PC-3 (cell line): Measurements from ENCODE around the gene TUFT1. TPM values are rescaled to one million over a fixed set of nuclear protein-coding genes. Genes with fewer than 3 reads are reported as not detected.
A peak's percentile ranks its signal among the peaks of the same experiment; 100 is the strongest.

Source experiments
- ATAC-seq: fragments of 200-7000 bp; cut with Tn5 transposase; 2 replicates; pipeline ENCODE4 v1.9.1; 2020; ENCODE audit warnings: mild to moderate bottlenecking, moderate library complexity
- BruUV-seq: library from RNA; stranded (reverse); fragments of 400-500 nt; replicated peaks from 2 replicates; lab custom pipeline; 2021; lab: Mats Ljungman, UMichigan
- CTCF ChIA-PET: fragments of 300-600 bp; sonication (Branson Sonifier 250); formaldehyde crosslinking; loops from one replicate; lab custom pipeline; 2022; ENCODE audit warnings: antibody characterized with exemption; lab: Charles Lee
- POLR2A ChIA-PET: fragments of 300-600 bp; sonication (Branson Sonifier 250); formaldehyde crosslinking; loops from one replicate; lab custom pipeline; 2022; ENCODE audit warnings: antibody characterized with exemption; ENCODE audit not compliant: unreplicated experiment; lab: Charles Lee
- DNase-seq: peaks from one replicate; pipeline ENCODE4 v3.0.0-alpha.2; 2015
- H2AFZ ChIP-seq: fragments of 300-600 bp; sonication (generic); 2 replicates; pipeline ENCODE4 v1.6.0; 2016; ENCODE audit warnings: antibody characterized with exemption, low read length
- H3F3A ChIP-seq: fragments of 300-600 bp; sonication (generic); one replicate; pipeline ENCODE4 v1.6.0; 2017; ENCODE audit warnings: antibody characterized with exemption, low read length, control low read depth, mild to moderate bottlenecking; ENCODE audit not compliant: unreplicated experiment
- H3K27ac ChIP-seq: fragments of 300-600 bp; sonication (generic); 2 replicates; pipeline ENCODE4 v1.5.1; 2016; ENCODE audit warnings: mild to moderate bottlenecking, low read length
- H3K27me3 ChIP-seq: fragments of 300-600 bp; sonication (generic); 2 replicates; pipeline ENCODE4 v1.6.1; 2016; ENCODE audit warnings: low read length, mixed read lengths
- H3K36me3 ChIP-seq: fragments of 300-600 bp; sonication (generic); 2 replicates; pipeline ENCODE4 v1.6.1; 2016; ENCODE audit warnings: low read depth, mixed run types, low read length, mixed read lengths
- H3K4me1 ChIP-seq: fragments of 300-600 bp; sonication (generic); 2 replicates; pipeline ENCODE4 v1.5.1; 2016; ENCODE audit warnings: low read length; ENCODE audit not compliant: insufficient read depth
- H3K4me2 ChIP-seq: fragments of 300-600 bp; sonication (generic); 2 replicates; pipeline ENCODE4 v1.6.0; 2016; ENCODE audit warnings: low read length
- H3K4me3 ChIP-seq: fragments of 300-600 bp; sonication (generic); 2 replicates; pipeline ENCODE4 v1.5.1; 2016; ENCODE audit warnings: mild to moderate bottlenecking, low read length, mixed read lengths
- H3K79me2 ChIP-seq: fragments of 300-600 bp; sonication (generic); 2 replicates; pipeline ENCODE4 v1.6.1; 2017; ENCODE audit warnings: low read length, mixed read lengths
- H3K9ac ChIP-seq: fragments of 300-600 bp; sonication (generic); 2 replicates; pipeline ENCODE4 v1.6.0; 2016; ENCODE audit warnings: mild to moderate bottlenecking, low read length
- H3K9me2 ChIP-seq: fragments of 300-600 bp; sonication (generic); replicated peaks from 2 replicates; pipeline ENCODE4 v1.6.1; 2016; ENCODE audit warnings: mixed run types, low read length, mixed read lengths
- H3K9me3 ChIP-seq: fragments of 300-600 bp; sonication (generic); 2 replicates; pipeline ENCODE4 v1.6.1; 2016; ENCODE audit warnings: low read length, mixed read lengths
- H4K20me1 ChIP-seq: fragments of 300-600 bp; sonication (generic); 2 replicates; pipeline ENCODE4 v1.6.1; 2016; ENCODE audit warnings: low read length, mixed read lengths
- EZH2 ChIP-seq: fragments of 300-600 bp; sonication (generic); IDR thresholded peaks from one replicate; pipeline ENCODE4 v1.6.1; 2017; ENCODE audit warnings: antibody characterized with exemption, mild to moderate bottlenecking, low read length; ENCODE audit not compliant: unreplicated experiment
- EZH2phosphoT487 ChIP-seq: fragments of 300-600 bp; sonication (generic); IDR thresholded peaks from 2 replicates; pipeline ENCODE4 v1.6.1; 2018; ENCODE audit warnings: mild to moderate bottlenecking, antibody characterized with exemption, low read length, borderline replicate concordance
- intact Hi-C: fragments of 100-400 bp; cut with micrococcal nuclease; formaldehyde crosslinking; loops from 2 replicates; pipeline ENCODE4 v1.9.0; 2023
- total RNA-seq: library from RNA; depleted of rRNA; stranded (reverse); fragments of >200 nt; gene quantifications from 2 replicates; pipeline ENCODE4 v1.2.3, GENCODE V29; 2014
- TF ChIP-seq, protein P1 (sequence below): fragments of 300-600 bp; sonication (generic); conservative IDR thresholded peaks from 2 replicates; pipeline ENCODE4 v1.5.1; 2017; ENCODE audit warnings: antibody characterized with exemption, low read depth, mild to moderate bottlenecking, low read length

The TUFT1 gene
- total RNA-seq, 1 experiment from 2014 or later = 33.9 TPM

DNA sequence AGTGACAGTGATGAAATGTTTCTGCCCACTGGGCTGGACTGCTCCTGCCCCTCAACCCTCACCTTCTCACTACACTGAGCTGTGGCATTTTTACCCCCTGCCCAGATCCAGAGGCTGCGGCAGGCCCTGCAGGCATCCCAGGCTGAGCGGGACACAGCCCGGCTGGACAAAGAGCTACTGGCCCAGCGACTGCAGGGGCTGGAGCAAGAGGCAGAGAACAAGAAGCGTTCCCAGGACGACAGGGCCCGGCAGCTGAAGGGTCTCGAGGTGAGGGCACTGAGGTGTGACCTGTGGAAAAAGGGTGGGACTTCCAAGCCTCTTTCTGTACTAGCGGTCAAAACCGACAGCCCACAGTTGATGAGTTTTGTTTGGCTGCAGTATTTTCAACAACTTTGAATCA is 6.2 kb upstream of the TUFT1 start:
- Histone ChIP-seq H3K9me3 (no peaks in the 10 kb centered on the region), H3K4me1 (peaks cover 32% of the 10 kb centered on the region), H3F3A (no peaks in the 10 kb centered on the region), H4K20me1 (no peaks in the 10 kb centered on the region), H3K79me2 (no peaks in the 10 kb centered on the region), H3K9me2 (no peaks in the 10 kb centered on the region), H3K9ac (no peak overlapping the region), H2AFZ (no peak overlapping the region), H3K4me2 (no peak overlapping the region), H3K36me3 (peaks cover 32% of the 10 kb centered on the region), H3K27me3 (no peaks in the 10 kb centered on the region), H3K4me3 (no peak overlapping the region), H3K27ac (no peak overlapping the region)
- ChIA-PET POLR2A (no interaction called here), CTCF (interaction anchor here (0.6 kb wide), 1 partner anchor 19 kb away, joined by 3 read pairs; no protein-coding TSS in a partner anchor)
- no TSS peak for BruUV-seq
- intact Hi-C loops = loop anchor here (1.0 kb wide), 1 partner anchor 201 kb away; no protein-coding TSS in a partner anchor
- ATAC-seq (no peak), DNase-seq (no peak)
- no peak for TF ChIP-seq EZH2phosphoT487
- TF ChIP-seq, protein P1, sequence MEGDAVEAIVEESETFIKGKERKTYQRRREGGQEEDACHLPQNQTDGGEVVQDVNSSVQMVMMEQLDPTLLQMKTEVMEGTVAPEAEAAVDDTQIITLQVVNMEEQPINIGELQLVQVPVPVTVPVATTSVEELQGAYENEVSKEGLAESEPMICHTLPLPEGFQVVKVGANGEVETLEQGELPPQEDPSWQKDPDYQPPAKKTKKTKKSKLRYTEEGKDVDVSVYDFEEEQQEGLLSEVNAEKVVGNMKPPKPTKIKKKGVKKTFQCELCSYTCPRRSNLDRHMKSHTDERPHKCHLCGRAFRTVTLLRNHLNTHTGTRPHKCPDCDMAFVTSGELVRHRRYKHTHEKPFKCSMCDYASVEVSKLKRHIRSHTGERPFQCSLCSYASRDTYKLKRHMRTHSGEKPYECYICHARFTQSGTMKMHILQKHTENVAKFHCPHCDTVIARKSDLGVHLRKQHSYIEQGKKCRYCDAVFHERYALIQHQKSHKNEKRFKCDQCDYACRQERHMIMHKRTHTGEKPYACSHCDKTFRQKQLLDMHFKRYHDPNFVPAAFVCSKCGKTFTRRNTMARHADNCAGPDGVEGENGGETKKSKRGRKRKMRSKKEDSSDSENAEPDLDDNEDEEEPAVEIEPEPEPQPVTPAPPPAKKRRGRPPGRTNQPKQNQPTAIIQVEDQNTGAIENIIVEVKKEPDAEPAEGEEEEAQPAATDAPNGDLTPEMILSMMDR = no peak
- TF ChIP-seq EZH2 = no peak

DNA sequence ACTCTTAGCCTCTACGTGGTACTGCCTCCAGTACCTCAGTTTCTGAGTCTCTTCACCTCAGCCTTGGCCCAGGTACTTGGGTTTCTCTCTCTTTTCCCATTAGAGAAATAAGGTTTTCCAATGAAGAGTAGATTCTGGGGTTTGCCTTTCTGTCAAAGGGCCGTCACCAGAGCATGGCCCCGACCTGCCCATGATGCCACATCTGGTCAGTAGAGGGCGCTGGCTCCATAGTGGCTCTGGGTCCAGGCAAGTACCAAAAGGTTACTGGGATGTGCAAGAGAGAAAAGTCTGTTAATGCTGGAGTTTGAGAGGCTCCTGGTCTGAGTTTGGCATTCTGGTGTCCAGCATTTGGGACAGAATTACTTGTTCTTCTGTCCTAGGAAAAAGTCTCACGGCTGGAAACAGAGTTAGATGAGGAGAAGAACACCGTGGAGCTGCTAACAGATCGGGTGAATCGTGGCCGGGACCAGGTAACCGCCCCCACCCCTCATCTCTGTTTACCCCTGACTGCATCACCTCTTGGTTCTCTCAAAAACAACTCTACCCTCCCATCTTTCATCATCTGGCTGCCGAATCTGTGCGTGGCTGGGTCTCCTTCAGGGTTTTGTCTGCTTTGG is 5.3 kb upstream of the TUFT1 start:
- H3K27me3 ChIP-seq = no peaks in the 10 kb centered on the region
- no peaks in the 10 kb centered on the region for H3K9me3 ChIP-seq
- no peaks in the 10 kb centered on the region for H3K79me2 ChIP-seq
- peaks cover 32% of the 10 kb centered on the region for H3K36me3 ChIP-seq
- ATAC-seq = peak; percentile 48
- peaks cover 39% of the 10 kb centered on the region for H3K4me1 ChIP-seq
- H3K27ac ChIP-seq = no peak overlapping the region
- no peaks in the 10 kb centered on the region for H3F3A ChIP-seq
- peak overlapping the region; percentile 26; the same call in 1 of the 2 replicates for H2AFZ ChIP-seq
- no peak overlapping the region for H3K4me2 ChIP-seq
- ChIA-PET POLR2A (interaction anchor here (0.5 kb wide), 1 partner anchor 146 kb away, joined by 13 read pairs; no protein-coding TSS in a partner anchor), CTCF (no interaction called here)
- H3K4me3 ChIP-seq = no peak overlapping the region
- TF ChIP-seq EZH2 (no peak), EZH2phosphoT487 (no peak)
- TF ChIP-seq, protein P1 = peak; percentile 99
- BruUV-seq = no TSS peak
- peak; percentile 88 for DNase-seq
- no peaks in the 10 kb centered on the region for H4K20me1 ChIP-seq
- H3K9ac ChIP-seq = no peak overlapping the region
- H3K9me2 ChIP-seq = no peaks in the 10 kb centered on the region
- intact Hi-C loops = loop anchor here (1.0 kb wide), 1 partner anchor 201 kb away; no protein-coding TSS in a partner anchor
